Liver (tissue), 9 donors: ENCODE results near the gene MORC4. TPM values are rescaled to one million over a fixed set of nuclear protein-coding genes. Genes with fewer than 3 reads are reported as not detected.

ENCODE experiments used
- DNase-seq: peaks from one replicate; pipeline ENCODE4 v3.0.0-alpha.2; 2017; ENCODE audit warnings: low spot score
- H3K27ac ChIP-seq, 2 donors: one replicate each; pipeline ENCODE4 v1.7.0; 2013; ENCODE audit warnings: inconsistent platforms in 2 of 2, low read length in 2 of 2, control low read depth in 1 of 2, low read depth in 1 of 2, mild to moderate bottlenecking in 1 of 2
- H3K27me3 ChIP-seq, 4 donors: one replicate each; pipeline versions ENCODE4 v1.6.1 to v1.7.0; 2013; ENCODE audit warnings: low read length in 3 of 4, inconsistent platforms in 1 of 4, mild to moderate bottlenecking in 1 of 4, moderate library complexity in 1 of 4; ENCODE audit not compliant: control insufficient read depth in 4 of 4, insufficient read depth in 4 of 4
- H3K36me3 ChIP-seq, 4 donors: one replicate each; pipeline versions ENCODE4 v1.6.1 to v1.7.0; 2013; ENCODE audit warnings: low read length in 3 of 4, mild to moderate bottlenecking in 3 of 4, low read depth in 1 of 4, moderate library complexity in 1 of 4; ENCODE audit not compliant: control insufficient read depth in 4 of 4, insufficient read depth in 3 of 4
- H3K4me1 ChIP-seq, 4 donors: one replicate each; pipeline versions ENCODE4 v1.6.1 to v1.7.0; 2013; ENCODE audit warnings: low read length in 3 of 4, mild to moderate bottlenecking in 3 of 4, moderate library complexity in 1 of 4; ENCODE audit not compliant: control insufficient read depth in 4 of 4, insufficient read depth in 4 of 4
- H3K4me3 ChIP-seq, 3 donors: one replicate each; pipeline versions ENCODE4 v1.6.1 to v1.7.0; 2013; ENCODE audit warnings: low read length in 3 of 3, control low read depth in 1 of 3, low read depth in 1 of 3, mild to moderate bottlenecking in 1 of 3
- H3K9ac ChIP-seq, 2 donors: one replicate each; pipeline ENCODE4 v1.7.0; 2013; ENCODE audit warnings: low read length in 2 of 2, mild to moderate bottlenecking in 2 of 2, moderate library complexity in 2 of 2, control low read depth in 1 of 2, low read depth in 1 of 2
- H3K9me3 ChIP-seq, 4 donors: one replicate each; pipeline versions ENCODE4 v1.6.1 to v1.7.0; 2013; ENCODE audit warnings: low read length in 3 of 4; ENCODE audit not compliant: control insufficient read depth in 4 of 4
- FOXA1 ChIP-seq: IDR thresholded peaks from 2 replicates; pipeline ENCODE4 v1.6.1; 2016; ENCODE audit warnings: antibody characterized with exemption
- REST ChIP-seq: IDR thresholded peaks from 2 replicates; pipeline ENCODE4 v1.6.1; 2016; ENCODE audit warnings: antibody characterized with exemption, mild to moderate bottlenecking
- RXRA ChIP-seq, 2 donors: IDR thresholded peaks; 2 replicates each; pipeline ENCODE4 v1.6.1; 2017 to 2018; ENCODE audit warnings: antibody characterized with exemption in 2 of 2, mild to moderate bottlenecking in 1 of 2
- SP1 ChIP-seq: IDR thresholded peaks from 2 replicates; pipeline ENCODE4 v1.6.1; 2018; ENCODE audit warnings: antibody characterized with exemption, mild to moderate bottlenecking
- YY1 ChIP-seq: IDR thresholded peaks from 2 replicates; pipeline ENCODE4 v1.6.1; 2016; ENCODE audit warnings: antibody characterized with exemption, mild to moderate bottlenecking
- WGBS: extraction: QIAGEN DNeasy Blood & Tissue Kit; methylation state at CpG from one replicate; pipeline ENCODE4 v1.1.7; 2013; 5-methylcytosine and 5-hydroxymethylcytosine counted together
- polyA plus RNA-seq, 2 donors: library from polyadenylated mRNA; stranded (reverse) in 1 of 2; unstranded in 1 of 2; fragments of 200-250 nt in 1 of 2; fragments of >200 nt in 1 of 2; fragmentation: Nextera tagmentation in 1 of 2; extraction: Ambion mirVana in 1 of 2; gene quantifications; one replicate each; pipeline versions ENCODE4 v1.2.1 to v1.2.3, GENCODE V29; 2013 to 2015
- total RNA-seq, 2 donors: library from RNA; depleted of rRNA; stranded (reverse); fragments of >200 nt; gene quantifications; one replicate each; pipeline ENCODE4 v1.2.3, GENCODE V29; 2014
- TF ChIP-seq, protein P1 (sequence below): IDR thresholded peaks from 2 replicates; pipeline ENCODE4 v1.6.1; 2016; ENCODE audit warnings: antibody characterized with exemption
- TF ChIP-seq, protein P2 (sequence below): IDR thresholded peaks from 2 replicates; pipeline ENCODE4 v1.6.1; 2016; ENCODE audit warnings: antibody characterized with exemption
- TF ChIP-seq, protein P3 (sequence below): IDR thresholded peaks from 2 replicates; pipeline ENCODE4 v1.6.1; 2016; ENCODE audit warnings: antibody characterized with exemption
- TF ChIP-seq, protein P4 (sequence below): fragments of 150-350 bp; IDR thresholded peaks from 2 replicates; pipeline ENCODE4 v1.5.1; 2017; ENCODE audit warnings: improper control_type of control experiment, low read depth, low read length; ENCODE audit not compliant: missing input control
- donor health status: healthy.
- donor health status: healthy.
- donor health status: healthy.
- donor health status: healthy.
- donor health status: healthy.

MORC4 gene
- total and polyA plus RNA-seq, 4 donors = 5.8 to 11.0 (median 8.4) TPM

DNA sequence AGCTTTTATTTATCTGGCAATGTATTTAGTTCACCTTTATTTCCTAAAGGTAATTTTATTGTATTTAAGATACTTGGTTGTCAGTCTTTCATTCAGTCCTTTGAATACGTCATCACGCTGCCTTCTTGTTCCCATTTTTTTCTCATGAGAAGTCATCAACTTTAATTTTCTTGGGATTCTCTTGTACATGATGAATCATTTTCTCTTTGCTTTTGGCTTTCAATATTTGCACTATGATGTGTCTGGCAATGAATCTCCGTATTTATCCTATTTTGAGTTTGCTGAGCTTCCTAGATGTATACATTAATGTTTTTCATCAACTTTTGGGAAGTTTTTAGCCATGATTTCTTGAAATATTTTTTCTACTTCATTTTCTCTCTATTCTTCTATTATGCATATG, 51.4 kb downstream of the MORC4 start (continued):
- TF ChIP-seq REST (no peak), SP1 (no peak), YY1 (no peak), FOXA1 (no peak)
- TF ChIP-seq, protein P1, sequence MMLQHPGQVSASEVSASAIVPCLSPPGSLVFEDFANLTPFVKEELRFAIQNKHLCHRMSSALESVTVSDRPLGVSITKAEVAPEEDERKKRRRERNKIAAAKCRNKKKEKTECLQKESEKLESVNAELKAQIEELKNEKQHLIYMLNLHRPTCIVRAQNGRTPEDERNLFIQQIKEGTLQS = no peak
- TF ChIP-seq, protein P2, sequence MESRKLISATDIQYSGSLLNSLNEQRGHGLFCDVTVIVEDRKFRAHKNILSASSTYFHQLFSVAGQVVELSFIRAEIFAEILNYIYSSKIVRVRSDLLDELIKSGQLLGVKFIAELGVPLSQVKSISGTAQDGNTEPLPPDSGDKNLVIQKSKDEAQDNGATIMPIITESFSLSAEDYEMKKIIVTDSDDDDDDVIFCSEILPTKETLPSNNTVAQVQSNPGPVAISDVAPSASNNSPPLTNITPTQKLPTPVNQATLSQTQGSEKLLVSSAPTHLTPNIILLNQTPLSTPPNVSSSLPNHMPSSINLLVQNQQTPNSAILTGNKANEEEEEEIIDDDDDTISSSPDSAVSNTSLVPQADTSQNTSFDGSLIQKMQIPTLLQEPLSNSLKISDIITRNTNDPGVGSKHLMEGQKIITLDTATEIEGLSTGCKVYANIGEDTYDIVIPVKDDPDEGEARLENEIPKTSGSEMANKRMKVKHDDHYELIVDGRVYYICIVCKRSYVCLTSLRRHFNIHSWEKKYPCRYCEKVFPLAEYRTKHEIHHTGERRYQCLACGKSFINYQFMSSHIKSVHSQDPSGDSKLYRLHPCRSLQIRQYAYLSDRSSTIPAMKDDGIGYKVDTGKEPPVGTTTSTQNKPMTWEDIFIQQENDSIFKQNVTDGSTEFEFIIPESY = no peak

GRCh38 chrX:106946464-106946863, 53.5 kb downstream of the MORC4 start:
- no peak overlapping the region for H3K9ac ChIP-seq
- no peak for DNase-seq

More at GRCh38 chrX:106946464-106946863, 53.5 kb downstream of the MORC4 start:
- Histone ChIP-seq H3K4me1 (no peaks in the 10 kb centered on the region), H3K27ac (no peak overlapping the region), H3K9me3 (no peaks in the 10 kb centered on the region), H3K4me3 (no peak overlapping the region), H3K27me3 (peaks cover 0 to 2% (median 0%) of the 10 kb centered on the region in 4 donors), H3K36me3 (peaks cover under 1 to 8% (median 4%) of the 10 kb centered on the region in 4 donors)
- TF ChIP-seq, protein P2 = no peak
- TF ChIP-seq, protein P3, sequence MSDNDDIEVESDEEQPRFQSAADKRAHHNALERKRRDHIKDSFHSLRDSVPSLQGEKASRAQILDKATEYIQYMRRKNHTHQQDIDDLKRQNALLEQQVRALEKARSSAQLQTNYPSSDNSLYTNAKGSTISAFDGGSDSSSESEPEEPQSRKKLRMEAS = no peak
- TF ChIP-seq RXRA (IDR thresholded peaks at IDR 0.05) (no peak), FOXA1 (no peak), REST (no peak), SP1 (no peak)
- TF ChIP-seq, protein P4, sequence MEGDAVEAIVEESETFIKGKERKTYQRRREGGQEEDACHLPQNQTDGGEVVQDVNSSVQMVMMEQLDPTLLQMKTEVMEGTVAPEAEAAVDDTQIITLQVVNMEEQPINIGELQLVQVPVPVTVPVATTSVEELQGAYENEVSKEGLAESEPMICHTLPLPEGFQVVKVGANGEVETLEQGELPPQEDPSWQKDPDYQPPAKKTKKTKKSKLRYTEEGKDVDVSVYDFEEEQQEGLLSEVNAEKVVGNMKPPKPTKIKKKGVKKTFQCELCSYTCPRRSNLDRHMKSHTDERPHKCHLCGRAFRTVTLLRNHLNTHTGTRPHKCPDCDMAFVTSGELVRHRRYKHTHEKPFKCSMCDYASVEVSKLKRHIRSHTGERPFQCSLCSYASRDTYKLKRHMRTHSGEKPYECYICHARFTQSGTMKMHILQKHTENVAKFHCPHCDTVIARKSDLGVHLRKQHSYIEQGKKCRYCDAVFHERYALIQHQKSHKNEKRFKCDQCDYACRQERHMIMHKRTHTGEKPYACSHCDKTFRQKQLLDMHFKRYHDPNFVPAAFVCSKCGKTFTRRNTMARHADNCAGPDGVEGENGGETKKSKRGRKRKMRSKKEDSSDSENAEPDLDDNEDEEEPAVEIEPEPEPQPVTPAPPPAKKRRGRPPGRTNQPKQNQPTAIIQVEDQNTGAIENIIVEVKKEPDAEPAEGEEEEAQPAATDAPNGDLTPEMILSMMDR = no peak
- whole genome bisulfite sequencing = 97% methylated on average over 3 of the region's 3 CpGs
